Activated T-helper 1 cell treated with anti-CD3 and anti-CD28 coated beads, Interleukin-12 subunit alpha, Interleukin-12 subunit beta, Interleukin-2, Interleukin-4 antibody, amounts not matched to agents 30 ng/mL and 10 ng/mL and 1 ng/mL, durations not matched to agents 14 hours and 24 hours and 36 hours (primary cell): ENCODE measurements around the gene BRAP. TPM values are rescaled to one million over a fixed set of nuclear protein-coding genes. Genes with fewer than 3 reads are reported as not detected.
"Not testable (repeated sequence)": the region's sequence is repeated elsewhere in the genome, so short reads cannot be mapped to it uniquely, and the experiment has no call there.

ENCODE experiments used
- DNase-seq: peaks from one replicate; pipeline ENCODE4 v3.0.0; 2021; ENCODE audit warnings: low spot score
- H3K27ac Mint-ChIP-seq: one replicate; pipeline ENCODE4 v1.8.0; 2021; ENCODE audit warnings: mild to moderate bottlenecking, mixed read lengths
- H3K27me3 Mint-ChIP-seq: one replicate; pipeline ENCODE4 v1.8.0; 2022; ENCODE audit warnings: mild to moderate bottlenecking, moderate library complexity, mixed read lengths; ENCODE audit not compliant: insufficient read depth
- H3K36me3 Mint-ChIP-seq: one replicate; pipeline ENCODE4 v1.8.0; 2021; ENCODE audit warnings: low read depth, mixed read lengths
- H3K4me1 Mint-ChIP-seq: one replicate; pipeline ENCODE4 v1.8.0; 2021; ENCODE audit warnings: low read depth, mixed read lengths
- H3K4me3 Mint-ChIP-seq: one replicate; pipeline ENCODE4 v1.8.0; 2021; ENCODE audit warnings: mild to moderate bottlenecking, moderate library complexity, mixed read lengths
- H3K9me3 Mint-ChIP-seq: one replicate; pipeline ENCODE4 v1.8.0; 2021; ENCODE audit warnings: mixed read lengths
- intact Hi-C: fragments of 100-400 bp; cut with micrococcal nuclease; formaldehyde crosslinking; loops from one replicate; pipeline ENCODE4 v1.15.1; 2024
- total RNA-seq: library from RNA; stranded (reverse); gene quantifications from 2 replicates; pipeline ENCODE4 v1.2.3, GENCODE V29; 2022

The BRAP gene
- 22.1 and 22.2 TPM in 2 replicates for total RNA-seq

DNA sequence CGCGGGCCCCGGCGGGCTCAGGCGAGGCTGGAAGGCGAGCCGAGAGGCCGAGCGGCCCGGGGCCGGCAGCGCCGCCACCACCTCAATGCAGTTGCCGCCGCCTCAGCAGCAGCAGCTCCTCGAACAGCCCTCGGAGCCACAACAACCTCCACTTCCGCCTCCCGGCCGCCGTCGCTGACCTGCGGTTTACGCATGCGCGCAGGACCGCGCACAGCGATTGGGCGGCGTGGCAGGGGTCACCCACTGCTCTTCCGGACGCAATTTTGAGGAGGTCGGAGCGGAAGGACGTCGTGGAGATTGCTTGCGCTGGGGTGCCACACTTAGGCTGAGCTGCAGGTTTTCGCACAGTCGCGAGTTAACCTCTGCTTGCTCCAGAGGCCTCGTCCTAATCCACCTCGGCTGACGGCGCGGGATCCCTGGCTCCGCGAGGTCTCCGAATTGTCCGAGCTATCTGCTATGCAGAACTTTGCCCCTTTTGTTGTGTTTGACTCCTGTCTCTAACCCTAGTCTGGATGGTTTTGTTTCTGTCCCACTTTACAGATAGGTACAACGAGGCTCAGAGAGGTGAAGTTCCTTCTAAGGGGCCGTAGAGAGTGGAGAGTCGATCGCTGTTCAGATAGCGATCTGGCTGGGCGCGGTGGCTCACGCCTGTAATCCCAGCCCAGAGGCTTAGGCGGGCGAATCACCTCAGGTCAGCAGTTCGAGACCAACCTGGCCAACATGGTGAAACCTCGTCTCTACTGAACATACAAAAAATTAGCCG lies at the start of gene BRAP, which contains the start of gene ACAD10:
BRAP (minus strand) TSS at position 146 of the 763 bp plus-strand sequence. CDS start 164 bp downstream, outside the sequence.
ACAD10 (plus strand) TSS at position 243 of the 763 bp plus-strand sequence. CDS start 6,657 bp downstream, outside the sequence.
- intact Hi-C loops, result loop anchor here (1.0 to 10.0 kb wide), 9 partner anchors 89 to 1974 kb away; partner anchors contain the start of genes FAM222A, HECTD4, MAPKAPK5 and PTPN11
- H3K27me3 Mint-ChIP-seq, result no peaks in the 10 kb centered on the region
- peaks cover 21% of the 10 kb centered on the region for H3K36me3 Mint-ChIP-seq
- peak within 1 kb of the TSS; percentile 97 for H3K4me3 Mint-ChIP-seq
- DNase-seq, result peak; percentile 96
- H3K9me3 Mint-ChIP-seq, result no peaks in the 10 kb centered on the region
- peaks cover 31% of the 10 kb centered on the region for H3K4me1 Mint-ChIP-seq
- peak within 1 kb of the TSS; percentile 98 for H3K27ac Mint-ChIP-seq

DNA sequence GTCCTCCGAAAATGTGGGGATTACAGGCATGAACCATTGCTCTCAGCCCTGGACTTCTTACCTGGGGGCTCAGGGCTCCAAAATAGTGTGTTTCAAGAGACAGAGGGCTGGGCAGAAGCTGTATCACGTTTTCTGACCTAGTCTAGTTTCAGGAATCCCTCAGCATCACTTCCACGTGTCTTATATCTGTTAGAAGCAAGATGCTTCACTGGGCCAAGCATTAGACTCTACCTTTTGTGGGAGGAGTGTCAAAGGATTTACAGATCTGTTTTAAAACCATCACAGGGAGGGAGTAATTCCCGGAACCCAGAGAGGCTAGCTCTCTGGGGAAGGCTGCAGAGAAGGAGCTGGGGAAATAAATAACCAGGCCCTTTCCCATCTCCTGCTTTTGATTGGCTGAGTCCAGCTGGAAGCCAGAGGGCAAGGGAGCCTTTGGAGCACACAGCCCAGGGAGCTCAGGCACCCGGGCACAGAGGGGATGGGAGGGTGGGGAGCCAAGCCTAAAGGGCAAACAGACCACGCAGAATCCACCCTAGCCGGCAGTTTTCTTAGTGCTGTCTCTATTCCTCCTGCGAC lies 47.7 kb upstream of the BRAP start:
- Mint-ChIP-seq H3K4me3 (no peak overlapping the region), H3K36me3 (peaks cover 7% of the 10 kb centered on the region), H3K27ac (no peak overlapping the region), H3K27me3 (no peaks in the 10 kb centered on the region), H3K9me3 (no peaks in the 10 kb centered on the region), H3K4me1 (no peaks in the 10 kb centered on the region)
- DNase-seq, result no peak
- intact Hi-C loops, result no loop called here

DNA sequence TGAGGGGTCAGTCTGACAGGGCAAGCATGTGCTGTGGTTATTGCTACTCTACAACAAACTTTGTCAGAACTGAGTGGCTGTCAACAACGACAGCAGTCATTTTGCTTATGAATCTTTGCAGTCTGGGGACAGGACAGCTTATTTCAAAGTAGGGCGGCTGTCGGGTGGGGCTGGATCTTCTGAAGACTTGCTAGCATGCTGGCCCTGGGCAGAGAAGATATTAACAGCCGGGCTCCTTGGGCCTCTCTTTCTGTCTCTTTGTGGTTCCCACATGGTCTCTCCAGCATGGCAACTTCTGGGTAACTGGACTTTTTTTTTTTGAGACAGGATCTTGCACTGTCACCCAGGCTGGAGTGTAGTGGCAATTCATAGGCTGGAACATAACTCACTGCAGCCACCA lies 47.0 kb upstream of the BRAP start:
- DNase-seq, result no peak
- no peaks in the 10 kb centered on the region for H3K9me3 Mint-ChIP-seq
- H3K27ac Mint-ChIP-seq, result no peak overlapping the region
- H3K4me3 Mint-ChIP-seq, result no peak overlapping the region
- H3K36me3 Mint-ChIP-seq, result peaks cover 7% of the 10 kb centered on the region
- H3K4me1 Mint-ChIP-seq, result no peaks in the 10 kb centered on the region
- H3K27me3 Mint-ChIP-seq, result no peaks in the 10 kb centered on the region
- intact Hi-C loops, result no loop called here

DNA sequence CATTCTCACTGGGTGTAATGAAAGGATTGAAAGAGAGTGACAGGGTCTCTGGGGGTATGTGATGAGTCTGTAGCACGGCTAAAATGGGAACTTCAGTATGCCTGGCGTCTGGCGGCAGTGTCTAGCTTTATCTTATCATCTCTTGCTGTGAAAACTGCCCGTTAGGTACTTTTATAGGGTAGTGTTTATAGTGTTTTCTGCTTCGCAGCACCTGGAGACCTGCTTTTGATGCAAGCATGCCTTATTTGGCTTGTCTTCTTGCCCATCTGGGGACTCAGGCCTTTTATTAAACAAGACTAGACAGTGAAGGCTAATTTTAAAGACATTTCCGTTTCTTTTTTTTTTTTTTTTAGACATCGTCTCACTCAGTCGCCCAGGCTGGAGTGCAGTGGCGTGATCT lies 44.7 kb upstream of the BRAP start:
- Mint-ChIP-seq H3K27me3 (no peaks in the 10 kb centered on the region), H3K4me1 (no peaks in the 10 kb centered on the region), H3K9me3 (no peaks in the 10 kb centered on the region), H3K4me3 (no peak overlapping the region), H3K36me3 (peaks cover 7% of the 10 kb centered on the region), H3K27ac (no peak overlapping the region)
- DNase-seq, result no peak
- intact Hi-C loops, result no loop called here

- Mint-ChIP-seq H3K9me3 (no peaks in the 10 kb centered on the region), H3K36me3 (peaks cover 7% of the 10 kb centered on the region), H3K4me1 (no peaks in the 10 kb centered on the region), H3K27ac (no peak overlapping the region), H3K27me3 (no peaks in the 10 kb centered on the region), H3K4me3 (no peak overlapping the region)
- intact Hi-C loops, result no loop called here
- no peak for DNase-seq
Observed at GRCh38 chr12:111728795-111729194, 43.0 kb upstream of the BRAP start.

- intact Hi-C loops, H3K4me3 Mint-ChIP-seq, H3K4me1 Mint-ChIP-seq, H3K9me3 Mint-ChIP-seq, H3K36me3 Mint-ChIP-seq, DNase-seq, H3K27me3 Mint-ChIP-seq, H3K27ac Mint-ChIP-seq: not testable (repeated sequence)
Observed at GRCh38 chr12:111723646-111724360, 38.0 kb upstream of the BRAP start.

DNA sequence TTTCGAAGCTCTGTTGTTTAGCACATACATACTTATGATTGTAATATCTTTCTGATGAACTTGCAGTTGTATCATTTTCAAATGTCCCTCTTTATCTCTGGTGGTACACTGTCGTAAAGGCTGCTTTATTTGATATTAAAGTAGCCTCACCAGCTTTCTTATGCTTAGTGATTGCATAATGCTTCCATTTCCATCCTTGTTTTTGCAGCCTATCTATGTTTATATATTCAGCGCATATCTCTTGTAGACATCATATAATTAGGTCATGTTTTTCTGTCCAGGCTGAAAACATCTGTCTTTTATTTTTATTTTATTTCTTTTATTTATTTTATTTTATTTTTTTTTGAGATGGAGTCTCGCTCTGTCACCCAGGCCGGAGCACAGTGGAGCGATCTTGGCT lies 34.7 kb upstream of the BRAP start:
- no peak overlapping the region for H3K27ac Mint-ChIP-seq
- intact Hi-C loops, result no loop called here
- no peak overlapping the region for H3K4me3 Mint-ChIP-seq
- H3K4me1 Mint-ChIP-seq, result no peaks in the 10 kb centered on the region
- peaks cover 9% of the 10 kb centered on the region for H3K36me3 Mint-ChIP-seq
- H3K27me3 Mint-ChIP-seq, result no peaks in the 10 kb centered on the region
- no peak for DNase-seq
- H3K9me3 Mint-ChIP-seq, result no peaks in the 10 kb centered on the region

DNA sequence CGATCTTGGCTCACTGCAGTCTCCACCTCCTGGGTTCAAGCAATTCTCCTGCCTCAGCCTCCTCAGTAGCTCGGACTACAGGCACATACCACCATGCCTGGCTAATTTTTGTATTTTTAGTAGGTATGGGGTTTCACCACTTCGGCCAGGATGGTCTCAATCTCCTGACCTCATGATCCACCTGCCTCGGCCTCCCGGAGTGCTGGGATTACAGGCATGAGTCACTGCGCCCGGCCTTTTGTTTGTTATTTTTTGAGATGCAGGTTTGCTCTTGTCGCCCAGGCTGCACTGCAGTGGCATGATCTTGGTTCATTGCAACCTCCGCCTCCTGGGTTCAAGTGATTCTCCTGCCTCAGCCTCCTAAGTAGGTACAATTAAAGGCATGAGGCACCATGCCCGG lies 33.6 kb upstream of the BRAP start:
- H3K36me3 Mint-ChIP-seq, H3K4me3 Mint-ChIP-seq, intact Hi-C loops, DNase-seq, H3K4me1 Mint-ChIP-seq, H3K27ac Mint-ChIP-seq, H3K27me3 Mint-ChIP-seq, H3K9me3 Mint-ChIP-seq: not testable (repeated sequence)

DNA sequence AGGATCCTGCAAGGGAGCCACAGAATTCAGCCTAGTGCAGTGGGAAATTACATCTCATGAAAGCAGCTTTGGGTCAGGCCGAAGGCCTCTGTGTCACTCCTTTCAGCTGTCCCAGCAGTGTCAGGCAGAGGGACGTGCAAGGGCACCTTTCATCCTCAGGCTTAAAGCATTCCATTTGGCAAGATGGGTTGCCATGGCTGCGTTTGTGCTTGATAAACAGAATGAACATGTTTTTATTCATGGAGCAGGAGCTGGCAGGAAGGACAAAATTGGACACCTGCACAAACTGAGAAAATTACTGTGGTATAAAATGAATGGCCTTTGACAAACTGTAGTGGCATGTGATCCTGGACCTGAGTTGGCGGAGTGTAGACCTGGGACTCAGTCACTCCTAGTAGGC lies 29.5 kb upstream of the BRAP start:
- Mint-ChIP-seq H3K9me3 (no peaks in the 10 kb centered on the region), H3K4me3 (no peak overlapping the region), H3K27me3 (no peaks in the 10 kb centered on the region), H3K27ac (no peak overlapping the region), H3K4me1 (no peaks in the 10 kb centered on the region), H3K36me3 (peaks cover 11% of the 10 kb centered on the region)
- intact Hi-C loops, result no loop called here
- no peak for DNase-seq

DNA sequence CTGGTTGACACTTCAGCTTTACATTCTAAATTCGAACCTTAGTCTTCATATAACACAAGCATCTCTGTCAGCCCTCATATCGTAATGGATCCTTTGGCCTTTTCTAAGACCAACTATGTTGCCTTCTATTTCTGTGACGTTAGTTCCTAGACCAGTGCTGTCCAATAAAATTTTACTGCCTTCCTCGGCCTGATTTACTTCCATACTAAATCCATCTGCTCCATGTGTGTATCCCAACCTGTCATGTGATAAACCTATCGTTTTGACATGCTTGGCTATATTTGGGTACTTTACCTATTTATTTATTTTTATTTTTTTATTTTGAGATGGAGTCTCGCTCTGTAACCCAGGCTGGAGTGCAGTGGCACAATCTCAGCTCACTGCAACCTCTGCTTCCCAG lies 20.4 kb upstream of the BRAP start:
- intact Hi-C loops, result no loop called here
- Mint-ChIP-seq H3K36me3 (peaks cover 20% of the 10 kb centered on the region), H3K27me3 (no peaks in the 10 kb centered on the region), H3K9me3 (no peaks in the 10 kb centered on the region), H3K27ac (no peak overlapping the region), H3K4me3 (no peak overlapping the region), H3K4me1 (no peaks in the 10 kb centered on the region)
- no peak for DNase-seq

DNA sequence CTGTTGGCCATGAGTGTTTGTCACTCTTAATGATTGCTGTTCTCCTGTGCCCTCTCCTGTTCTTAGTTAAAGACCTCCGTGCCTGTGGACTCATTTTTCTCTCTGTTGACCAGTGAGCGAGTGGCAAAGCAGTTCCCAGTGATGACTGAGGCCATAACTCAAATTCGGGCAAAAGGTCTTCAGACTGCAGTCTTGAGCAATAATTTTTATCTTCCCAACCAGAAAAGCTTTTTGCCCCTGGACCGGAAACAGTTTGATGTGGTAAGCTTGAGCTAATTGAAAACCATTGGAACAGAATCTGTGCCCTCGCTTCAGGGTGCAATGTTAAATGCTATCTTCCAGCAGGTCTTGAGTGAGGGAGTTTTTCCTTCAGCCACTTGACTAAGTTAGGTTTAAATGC lies 19.9 kb upstream of the BRAP start:
- DNase-seq, result no peak
- Mint-ChIP-seq H3K4me3 (no peak overlapping the region), H3K27me3 (no peaks in the 10 kb centered on the region), H3K9me3 (no peaks in the 10 kb centered on the region), H3K4me1 (no peaks in the 10 kb centered on the region), H3K27ac (no peak overlapping the region), H3K36me3 (peaks cover 18% of the 10 kb centered on the region)
- intact Hi-C loops, result no loop called here

GRCh38 chr12:111699962-111700361 lies 14.2 kb upstream of the BRAP start:
- DNase-seq, result no peak
- intact Hi-C loops, result no loop called here
- Mint-ChIP-seq H3K36me3 (peaks cover 18% of the 10 kb centered on the region), H3K4me1 (no peaks in the 10 kb centered on the region), H3K27me3 (no peaks in the 10 kb centered on the region), H3K27ac (no peak overlapping the region), H3K4me3 (no peak overlapping the region), H3K9me3 (no peaks in the 10 kb centered on the region)

- intact Hi-C loops, result no loop called here
- H3K27me3 Mint-ChIP-seq, result no peaks in the 10 kb centered on the region
- no peaks in the 10 kb centered on the region for H3K4me1 Mint-ChIP-seq
- H3K9me3 Mint-ChIP-seq, result no peaks in the 10 kb centered on the region
- H3K4me3 Mint-ChIP-seq, result no peak overlapping the region
- no peak overlapping the region for H3K27ac Mint-ChIP-seq
- no peak for DNase-seq
- H3K36me3 Mint-ChIP-seq, result peaks cover 23% of the 10 kb centered on the region
Observed at GRCh38 chr12:111693818-111694217, 8.1 kb upstream of the BRAP start.
